A549 (cell line): ENCODE measurements around the gene THOC2. TPM values are rescaled to one million over a fixed set of nuclear protein-coding genes. Genes with fewer than 3 reads are reported as not detected.
"Not testable (repeated sequence)": the region's sequence is repeated elsewhere in the genome, so short reads cannot be mapped to it uniquely, and the experiment has no call there.

Experiments
- ATAC-seq, 2 experiments: fragments of 200-7000 bp in 1 of 2; fragments of >200 bp in 1 of 2; cut with Nextera tagmentation in 1 of 2; cut with Tn5 transposase in 1 of 2; 3 replicates each; pipeline versions ENCODE4 v1.8.0 to v1.9.1; 2018 to 2020; ENCODE audit warnings: mild to moderate bottlenecking in 1 of 2, moderate library complexity in 1 of 2
- CTCF ChIA-PET: fragments of 300-600 bp; sonication (Branson Sonifier 250); formaldehyde crosslinking; extraction: SDS; loops from one replicate; lab custom pipeline; 2021; ENCODE audit warnings: antibody characterized with exemption, inconsistent platforms; lab: Yijun Ruan, JAX
- POLR2A ChIA-PET: fragments of 350-600 bp; formaldehyde crosslinking; extraction: SDS; loops from one replicate; lab custom pipeline; 2021; ENCODE audit warnings: antibody characterized with exemption, inconsistent platforms; lab: Yijun Ruan, JAX
- DNase-seq, 2 experiments: peaks; one replicate each; pipeline versions ENCODE4 v3.0.0 to v3.0.0-alpha.2; 2011 to 2016; ENCODE audit warnings: low read depth in 1 of 2, low spot score in 1 of 2
- FAIRE-seq: peaks from 2 replicates; lab custom pipeline; 2011; peaks lifted over from hg19 to GRCh38; lab: Jason Lieb, UNC
- H3K27ac ChIP-seq, 2 experiments: fragments of >200 bp; sonication (Bioruptor Twin); formaldehyde crosslinking; 3 replicates each; pipeline ENCODE4 v1.5.1; 2016 to 2017
- H3K4me1 ChIP-seq: fragments of >200 bp; sonication (Bioruptor Twin); formaldehyde crosslinking; 3 replicates; pipeline ENCODE4 v1.6.1; 2016
- H3K4me2 ChIP-seq: fragments of >200 bp; sonication (Bioruptor Twin); formaldehyde crosslinking; 3 replicates; pipeline ENCODE4 v1.6.1; 2016
- H3K4me3 ChIP-seq: fragments of >200 bp; sonication (Bioruptor Twin); formaldehyde crosslinking; 3 replicates; pipeline ENCODE4 v1.5.1; 2016
- H3K9me3 ChIP-seq: fragments of >200 bp; sonication (Bioruptor Twin); formaldehyde crosslinking; 3 replicates; pipeline ENCODE4 v1.6.1; 2016
- CEBPB ChIP-seq, 2 experiments: fragments of >200 bp in 1 of 2; sonication (Bioruptor Twin) in 1 of 2; formaldehyde crosslinking in 1 of 2; IDR thresholded peaks; 2 replicates each; pipeline ENCODE4 v1.6.1; 2012 to 2016
- CHD2 ChIP-seq: fragments of 150-350 bp; IDR thresholded peaks from 2 replicates; pipeline ENCODE4 v1.6.1; 2014; ENCODE audit warnings: low read length; ENCODE audit not compliant: partially characterized antibody
- FOXS1 ChIP-seq: fragments of 250-450 bp; sonication (Bioruptor Pico); IDR thresholded peaks from 2 replicates; pipeline ENCODE4 v1.5.0; 2020; ENCODE audit warnings: mild to moderate bottlenecking, moderate library complexity
- GATA3 ChIP-seq: IDR thresholded peaks from 2 replicates; pipeline ENCODE4 v1.6.1; 2012; ENCODE audit warnings: borderline replicate concordance
- HOXB13 ChIP-seq: fragments of 250-450 bp; sonication (Bioruptor Pico); IDR thresholded peaks from 2 replicates; pipeline ENCODE4 v1.5.0; 2020; ENCODE audit warnings: low read depth, mild to moderate bottlenecking, moderate library complexity
- HOXB5 ChIP-seq: fragments of 250-450 bp; sonication (Bioruptor Pico); IDR thresholded peaks from 2 replicates; pipeline ENCODE4 v1.5.0; 2020; ENCODE audit warnings: mild to moderate bottlenecking, moderate library complexity
- JUN ChIP-seq, 2 experiments: fragments of >200 bp; sonication (Bioruptor Twin); formaldehyde crosslinking; IDR thresholded peaks; 2 replicates in 1 of 2; 3 replicates in 1 of 2; pipeline ENCODE4 v1.6.1; 2016 to 2017
- KDM5A ChIP-seq: fragments of 200-600 bp; sonication (generic); IDR thresholded peaks from 2 replicates; pipeline ENCODE4 v1.6.1; 2016; ENCODE audit warnings: antibody characterized with exemption, mild to moderate bottlenecking
- MAZ ChIP-seq: fragments of 150-350 bp; IDR thresholded peaks from 2 replicates; pipeline ENCODE4 v1.6.1; 2014; ENCODE audit warnings: antibody characterized with exemption, low read depth, low read length, borderline replicate concordance
- NFE2L2 ChIP-seq: fragments of 150-350 bp; conservative IDR thresholded peaks from 2 replicates; pipeline ENCODE4 v1.6.1; 2014; ENCODE audit warnings: low read length
- NR3C1 ChIP-seq: fragments of >200 bp; sonication (Bioruptor Twin); formaldehyde crosslinking; IDR thresholded peaks from 3 replicates; pipeline ENCODE4 v1.6.1; 2017
- PHF8 ChIP-seq: fragments of 200-600 bp; sonication (generic); IDR thresholded peaks from 2 replicates; pipeline ENCODE4 v1.6.1; 2016; ENCODE audit warnings: low read depth, mild to moderate bottlenecking, antibody characterized with exemption, moderate library complexity, borderline replicate concordance
- POLR2A ChIP-seq: IDR thresholded peaks from 2 replicates; pipeline ENCODE4 v1.6.1; 2012; ENCODE audit warnings: mild to moderate bottlenecking, low read length
- RARB ChIP-seq: fragments of 250-450 bp; sonication (Bioruptor Pico); IDR thresholded peaks from 2 replicates; pipeline ENCODE4 v1.8.0; 2021; ENCODE audit warnings: mild to moderate bottlenecking, moderate library complexity
- RCOR1 ChIP-seq: fragments of 150-350 bp; IDR thresholded peaks from 2 replicates; pipeline ENCODE4 v1.6.1; 2014; ENCODE audit warnings: antibody characterized with exemption, low read length, low read depth
- RNF2 ChIP-seq: fragments of 200-600 bp; sonication (generic); IDR thresholded peaks from 2 replicates; pipeline ENCODE4 v1.6.1; 2016; ENCODE audit warnings: low read depth, mild to moderate bottlenecking, antibody characterized with exemption, moderate library complexity, borderline replicate concordance
- SMC3 ChIP-seq: fragments of >200 bp; sonication (Bioruptor Twin); formaldehyde crosslinking; IDR thresholded peaks from 3 replicates; pipeline ENCODE4 v1.6.1; 2018; ENCODE audit warnings: inconsistent platforms
- SREBF2 ChIP-seq: fragments of 450-650 bp; IDR thresholded peaks from 2 replicates; pipeline ENCODE4 v1.6.1; 2014; ENCODE audit warnings: mild to moderate bottlenecking, moderate library complexity
- TP53 ChIP-seq: fragments of 250-450 bp; sonication (Bioruptor Pico); IDR thresholded peaks from 2 replicates; pipeline ENCODE4 v1.5.0; 2021; ENCODE audit warnings: mild to moderate bottlenecking, moderate library complexity
- ZC3H11A ChIP-seq: fragments of 450-650 bp; IDR thresholded peaks from 2 replicates; pipeline ENCODE4 v1.6.1; 2014; ENCODE audit warnings: antibody characterized with exemption, mild to moderate bottlenecking
- ZSCAN20 ChIP-seq: fragments of 250-450 bp; sonication (Bioruptor Pico); IDR thresholded peaks from 2 replicates; pipeline ENCODE4 v1.8.0; 2022; ENCODE audit warnings: mild to moderate bottlenecking, moderate library complexity
- WGBS: methylation state at CpG from one replicate; pipeline ENCODE4 v1.1.6; 2017; ENCODE audit errors: missing lambda C conversion rate; 5-methylcytosine and 5-hydroxymethylcytosine counted together
- polyA plus RNA-seq, 4 experiments: library from polyadenylated mRNA; depleted of rRNA in 3 of 4; stranded (reverse); fragments of >200 nt; fragmentation: RNase III in 1 of 4; extraction: RNeasy Plus Mini Kit Qiagen cat#74134 plus additional on column Dnase treatment in 1 of 4; gene quantifications; 2 replicates in 3 of 4; 3 replicates in 1 of 4; pipeline ENCODE4 v1.2.3, GENCODE V29; 2011 to 2017
- TF ChIP-seq, protein P1 (sequence below): IDR thresholded peaks from 2 replicates; pipeline ENCODE4 v1.6.1; 2012; ENCODE audit warnings: low read depth, borderline replicate concordance
- TF ChIP-seq, protein P2 (sequence below): fragments of 450-650 bp; IDR thresholded peaks from 2 replicates; pipeline ENCODE4 v1.6.1; 2014; ENCODE audit warnings: antibody characterized with exemption
- TF ChIP-seq, protein P3 (sequence below): fragments of >200 bp; sonication (Bioruptor Twin); formaldehyde crosslinking; IDR thresholded peaks from 3 replicates; pipeline ENCODE4 v1.6.1; 2016

THOC2 gene
- polyA plus RNA-seq, 2 of the 4 experiments (the other 2 are of a cell fraction), result 62.0 to 155 TPM

DNA sequence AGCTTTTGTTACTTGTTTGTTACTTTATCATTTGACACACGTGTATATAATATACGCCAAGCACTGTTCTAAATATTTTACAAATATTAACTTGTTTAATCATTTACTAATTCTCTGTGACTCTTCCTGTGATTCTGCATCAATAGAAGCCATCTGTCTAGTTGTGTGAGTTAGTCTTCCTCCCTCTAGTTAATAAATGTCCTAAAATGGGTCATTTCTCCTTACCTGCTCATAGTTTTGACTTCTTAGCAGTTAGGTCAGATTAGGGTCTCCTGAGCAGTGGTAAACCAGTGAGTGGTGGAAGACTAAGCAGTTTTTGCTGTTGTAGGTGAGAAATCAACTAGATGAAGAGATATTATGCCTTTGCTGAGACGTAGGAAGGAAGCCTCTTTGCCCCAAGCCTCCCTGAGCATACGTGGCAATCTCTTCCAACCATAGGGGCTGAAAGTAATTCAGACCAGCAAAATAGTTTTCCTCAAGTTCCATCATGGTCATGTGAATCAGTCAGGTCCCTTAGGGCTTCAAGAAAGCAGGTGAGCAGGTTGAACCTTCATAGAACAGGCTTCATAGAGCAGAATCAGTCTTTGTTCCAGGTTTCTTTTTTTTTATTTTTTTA lies 38.7 kb upstream of the THOC2 start:
- peak; percentile 69 to 80; a peak in 5 of 6 replicates for ATAC-seq
- ChIA-PET CTCF (interaction anchor here (1.0 kb wide), 1 partner anchor 10 kb away, joined by 3 read pairs; no protein-coding TSS in a partner anchor), POLR2A (no interaction called here)
- peak overlapping the region; percentile 90 to 91 for H3K27ac ChIP-seq
- no peak for TF ChIP-seq MAZ
- no peak for TF ChIP-seq RNF2
- no peak for TF ChIP-seq FOXS1 (CRISPR knock-in tag)
- TF ChIP-seq ZC3H11A, result no peak
- no peak for TF ChIP-seq RARB (CRISPR knock-in tag)
- TF ChIP-seq NR3C1, result no peak
- TF ChIP-seq SREBF2, result no peak
- no peak for TF ChIP-seq PHF8
- TF ChIP-seq, protein P1, sequence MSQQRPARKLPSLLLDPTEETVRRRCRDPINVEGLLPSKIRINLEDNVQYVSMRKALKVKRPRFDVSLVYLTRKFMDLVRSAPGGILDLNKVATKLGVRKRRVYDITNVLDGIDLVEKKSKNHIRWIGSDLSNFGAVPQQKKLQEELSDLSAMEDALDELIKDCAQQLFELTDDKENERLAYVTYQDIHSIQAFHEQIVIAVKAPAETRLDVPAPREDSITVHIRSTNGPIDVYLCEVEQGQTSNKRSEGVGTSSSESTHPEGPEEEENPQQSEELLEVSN, result no peak
- TF ChIP-seq CHD2, result no peak
- TF ChIP-seq NFE2L2, result no peak
- TF ChIP-seq CEBPB (IDR thresholded peaks at IDR 0.05), result no peak
- no peak for TF ChIP-seq RCOR1
- TF ChIP-seq, protein P2, sequence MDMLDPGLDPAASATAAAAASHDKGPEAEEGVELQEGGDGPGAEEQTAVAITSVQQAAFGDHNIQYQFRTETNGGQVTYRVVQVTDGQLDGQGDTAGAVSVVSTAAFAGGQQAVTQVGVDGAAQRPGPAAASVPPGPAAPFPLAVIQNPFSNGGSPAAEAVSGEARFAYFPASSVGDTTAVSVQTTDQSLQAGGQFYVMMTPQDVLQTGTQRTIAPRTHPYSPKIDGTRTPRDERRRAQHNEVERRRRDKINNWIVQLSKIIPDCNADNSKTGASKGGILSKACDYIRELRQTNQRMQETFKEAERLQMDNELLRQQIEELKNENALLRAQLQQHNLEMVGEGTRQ, result no peak
- no peak for TF ChIP-seq ZSCAN20 (CRISPR knock-in tag)
- TF ChIP-seq SMC3, result no peak
- no peak for TF ChIP-seq TP53 (CRISPR knock-in tag)
- TF ChIP-seq KDM5A, result no peak
- TF ChIP-seq HOXB13 (CRISPR knock-in tag), result no peak
- no peak for TF ChIP-seq HOXB5 (CRISPR knock-in tag)
- DNase-seq, result peak in 1 of 2 experiments; percentile 45
- H3K4me3 ChIP-seq, result no peak overlapping the region
- FAIRE-seq, result peak; percentile 96
- H3K4me2 ChIP-seq, result peak overlapping the region; percentile 81
- no peaks in the 10 kb centered on the region for H3K9me3 ChIP-seq
- WGBS, result 5% methylated on average over 4 of the region's 4 CpGs
- H3K4me1 ChIP-seq, result peaks cover 26% of the 10 kb centered on the region

DNA sequence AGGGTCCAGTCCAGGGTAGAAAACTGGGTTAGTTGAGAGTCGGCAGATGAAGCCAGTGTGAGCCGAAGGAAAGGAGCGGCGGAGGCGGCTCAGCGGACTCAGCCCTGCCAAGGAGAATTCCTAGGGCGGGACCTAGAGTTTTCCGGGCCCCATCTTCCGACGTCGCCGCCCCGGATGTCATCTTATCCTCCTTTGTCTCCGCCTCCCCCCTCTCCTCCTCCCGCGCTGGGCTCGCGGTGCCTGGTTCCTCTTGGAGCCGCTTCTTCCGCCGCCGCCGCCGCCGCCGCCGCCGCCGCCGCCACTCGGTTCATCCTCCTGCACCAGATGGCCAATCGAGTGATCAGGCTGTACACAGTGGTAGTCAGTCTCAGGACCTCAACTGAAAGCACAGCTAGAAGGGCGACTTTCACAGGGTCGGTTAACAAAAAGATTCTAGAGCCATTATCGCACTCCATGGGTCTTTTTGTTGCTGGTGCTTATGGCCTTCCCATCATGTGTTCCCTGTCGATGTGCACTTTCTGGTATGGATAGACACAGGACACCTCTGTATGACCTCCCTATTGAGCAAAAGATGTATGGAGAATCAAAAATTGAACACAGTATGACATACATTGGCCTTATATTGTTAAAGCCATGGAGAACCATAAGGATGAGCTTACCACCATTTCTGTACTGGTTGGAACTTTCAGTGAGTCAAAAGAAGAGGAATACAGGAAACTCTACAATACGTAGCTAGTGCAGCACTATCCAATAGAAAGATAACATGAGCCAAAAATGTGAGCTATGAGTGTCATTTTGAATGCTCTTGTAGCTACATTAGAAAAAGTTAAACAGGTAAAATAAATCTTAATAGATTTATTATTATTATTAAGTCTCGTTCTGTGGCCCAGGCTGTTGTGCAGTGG lies 32.4 kb upstream of the THOC2 start:
- TF ChIP-seq CEBPB (IDR thresholded peaks at IDR 0.05) (no peak), POLR2A (peak; percentile 43), JUN (IDR thresholded peaks at IDR 0.05) (peak in 1 of 2 experiments; percentile 51; a peak in 2 of 5 replicates), SREBF2 (no peak), GATA3 (no peak)
- TF ChIP-seq, protein P3, sequence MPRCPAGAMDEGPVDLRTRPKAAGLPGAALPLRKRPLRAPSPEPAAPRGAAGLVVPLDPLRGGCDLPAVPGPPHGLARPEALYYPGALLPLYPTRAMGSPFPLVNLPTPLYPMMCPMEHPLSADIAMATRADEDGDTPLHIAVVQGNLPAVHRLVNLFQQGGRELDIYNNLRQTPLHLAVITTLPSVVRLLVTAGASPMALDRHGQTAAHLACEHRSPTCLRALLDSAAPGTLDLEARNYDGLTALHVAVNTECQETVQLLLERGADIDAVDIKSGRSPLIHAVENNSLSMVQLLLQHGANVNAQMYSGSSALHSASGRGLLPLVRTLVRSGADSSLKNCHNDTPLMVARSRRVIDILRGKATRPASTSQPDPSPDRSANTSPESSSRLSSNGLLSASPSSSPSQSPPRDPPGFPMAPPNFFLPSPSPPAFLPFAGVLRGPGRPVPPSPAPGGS, result 0 out of 3 replicates have a peak, but pooled peaks have one; percentile 20
- WGBS, result 7% methylated on average over 26 of the region's 38 CpGs
- DNase-seq (peak; percentile 84 to 91), FAIRE-seq (peak; percentile 39), ATAC-seq (peak; percentile 100)
- H3K4me1 ChIP-seq, result 0 out of 3 replicates have a peak, but pooled peaks cover 4% of the 10 kb centered on the region
- peak overlapping the region; percentile 46 for H3K4me3 ChIP-seq
- peak overlapping the region; percentile 81 for H3K4me2 ChIP-seq
- H3K9me3 ChIP-seq, result no peaks in the 10 kb centered on the region
- POLR2A ChIA-PET, result interaction anchor here (0.6 to 1.9 kb wide), 4 partner anchors 12 to 987 kb away, joined by 3 to 13 read pairs (median 4); no protein-coding TSS in a partner anchor
- CTCF ChIA-PET, result interaction anchor here (0.6 to 1.3 kb wide), 2 partner anchors 10 to 12 kb away, joined by 3 to 9 read pairs; no protein-coding TSS in a partner anchor
- H3K27ac ChIP-seq, result peak overlapping the region; percentile 86

DNA sequence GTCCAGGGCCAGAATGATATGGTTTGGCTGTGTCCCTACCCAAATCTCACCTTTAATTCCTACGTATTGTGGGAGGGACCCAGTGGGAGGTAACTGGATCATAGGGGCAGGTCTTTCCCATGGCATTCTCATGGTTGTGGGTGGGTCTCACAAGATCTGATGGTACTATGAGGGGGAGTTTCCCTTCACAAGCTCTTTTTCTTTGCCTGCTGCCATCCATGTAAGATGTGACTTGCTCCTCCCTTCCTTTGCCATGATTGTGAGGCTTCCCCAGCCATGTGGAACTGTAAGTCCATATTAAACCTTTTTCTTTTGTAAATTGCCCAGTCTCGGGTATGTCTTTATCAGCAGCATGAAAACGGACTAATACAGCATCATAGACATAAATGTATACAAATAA lies 27.0 kb upstream of the THOC2 start:
- WGBS, result 69% methylated on average over 3 of the region's 3 CpGs
- FAIRE-seq, H3K4me2 ChIP-seq, H3K4me3 ChIP-seq, ATAC-seq, H3K9me3 ChIP-seq, POLR2A ChIA-PET, H3K27ac ChIP-seq, DNase-seq: not testable (repeated sequence)
- CTCF ChIA-PET, result interaction anchor here (1.0 kb wide), 1 partner anchor 11 kb away, joined by 3 read pairs; no protein-coding TSS in a partner anchor
- H3K4me1 ChIP-seq, result peaks cover 11% of the 10 kb centered on the region; the same call in 2 of the 3 replicates

DNA sequence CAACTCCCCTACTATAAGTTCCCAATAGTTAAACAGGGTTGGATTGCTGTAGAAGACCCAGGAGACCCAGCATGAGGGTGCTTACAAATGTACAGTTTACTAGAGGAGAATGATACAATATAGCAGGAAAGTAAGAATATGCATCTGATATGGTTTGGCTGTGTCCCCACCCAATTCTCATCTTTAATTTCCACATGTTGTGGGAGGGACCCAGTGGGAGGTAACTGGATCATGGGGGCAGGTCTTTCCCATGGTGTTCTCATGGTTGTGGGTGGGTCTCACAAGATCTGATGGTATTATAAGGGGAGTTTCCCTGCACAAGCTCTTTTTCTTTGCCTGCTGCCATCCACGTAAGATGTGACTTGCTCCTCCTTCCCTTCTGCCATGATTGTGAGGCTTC lies 24.9 kb upstream of the THOC2 start:
- H3K4me2 ChIP-seq, H3K27ac ChIP-seq, POLR2A ChIA-PET, ATAC-seq, H3K4me3 ChIP-seq, H3K9me3 ChIP-seq, DNase-seq, CTCF ChIA-PET, FAIRE-seq: not testable (repeated sequence)
- H3K4me1 ChIP-seq, result peaks cover 11% of the 10 kb centered on the region; the same call in 2 of the 3 replicates
- 100% methylated on average over 1 of the region's 1 CpG for WGBS
